Measurements from ENCODE around the gene POLE2.
"Not testable (repeated sequence)": the region's sequence is repeated elsewhere in the genome, so short reads cannot be mapped to it uniquely, and the experiment has no call there.

Gene POLE2

GRCh38 chr14:49659526-49660455 lies 28.2 kb downstream of the POLE2 start:
- DNase-seq, result no peak

GRCh38 chr14:49657500-49657899 lies 30.5 kb downstream of the POLE2 start:
- DNase-seq, result not testable (repeated sequence)

GRCh38 chr14:49654511-49654910 lies 33.5 kb downstream of the POLE2 start:
- no peak for DNase-seq

GRCh38 chr14:49653508-49653907 lies 34.5 kb downstream of the POLE2 start:
- DNase-seq, result no peak

GRCh38 chr14:49642163-49642562 lies 45.9 kb downstream of the POLE2 start:
- DNase-seq, result no peak

- DNase-seq, result no peak
Measured at GRCh38 chr14:49641697-49642129, 46.3 kb downstream of the POLE2 start.

- no peak for DNase-seq
Measured at GRCh38 chr14:49640540-49641417, 47.2 kb downstream of the POLE2 start.

- DNase-seq, result no peak
Measured at GRCh38 chr14:49637534-49638078, 50.4 kb downstream of the POLE2 start.

- DNase-seq, result no peak
Measured at GRCh38 chr14:49636866-49637265, 51.1 kb downstream of the POLE2 start.

- peak; percentile 57 to 60 for DNase-seq
Measured at GRCh38 chr14:49634547-49635334, 53.3 kb downstream of the POLE2 start, which contains the start of gene DNAAF2. Gene DNAAF2, minus strand, starts transcription at chr14:49635244. Its CDS starts 95 bp downstream, at chr14:49635149.

- peak; percentile 95 for DNase-seq
Measured at GRCh38 chr14:49633640-49634546, 54.1 kb downstream of the POLE2 start.

GRCh38 chr14:49623941-49624839 lies 63.8 kb downstream of the POLE2 start:
- no peak for DNase-seq

GRCh38 chr14:49623387-49623786 lies 64.6 kb downstream of the POLE2 start:
- no peak for DNase-seq

GRCh38 chr14:49622022-49622607 lies 65.9 kb downstream of the POLE2 start:
- DNase-seq, result no peak

- peak; percentile 43 to 57 for DNase-seq
Measured at GRCh38 chr14:49621114-49621881, 66.7 kb downstream of the POLE2 start.

- peak; percentile 90 to 93 for DNase-seq
Measured at GRCh38 chr14:49620182-49621113, 67.6 kb downstream of the POLE2 start, which contains the start of the genes MGAT2 and RPL36AL. Gene MGAT2, plus strand, starts transcription at chr14:49620799. Its CDS starts 470 bp downstream, at chr14:49621269. Gene RPL36AL, minus strand, starts transcription at chr14:49620626. Its CDS starts 1,522 bp downstream, at chr14:49619104.

- DNase-seq, result no peak
Measured at GRCh38 chr14:49619730-49620129, 68.3 kb downstream of the POLE2 start.

Data from stimulated activated CD4-positive, alpha-beta T cell treated with anti-CD3 and anti-CD28 coated beads, Interleukin-4, amount 100 ng/mL, for 4 hours (primary cell).